ENCODE data around the gene GALNT3.

The GALNT3 gene

GRCh38 chr2:165746501-165746900 lies 47.5 kb downstream of the GALNT3 start:
- DNase-seq (no peak), ATAC-seq (ENCODE audit: insufficient read depth, low read depth) (no peak)
- Histone ChIP-seq H3K4me1 (ENCODE audit: insufficient read depth, low read length) (no peaks in the 10 kb centered on the region), H3K79me2 (ENCODE audit: insufficient read depth, low read length) (no peaks in the 10 kb centered on the region), H3K9me3 (ENCODE audit: insufficient read depth, low read length, severe bottlenecking) (no peaks in the 10 kb centered on the region), H3K9ac (ENCODE audit: low read depth, low read length) (no peak overlapping the region), H2AFZ (ENCODE audit: low read depth, low read length) (no peak overlapping the region), H4K20me1 (ENCODE audit: insufficient read depth, low read length) (no peaks in the 10 kb centered on the region), H3K27ac (ENCODE audit: low read length) (no peak overlapping the region), H3K4me3 (ENCODE audit: low read depth in 1 of 2, low read length in 2 of 2) (no peak overlapping the region), H3K4me2 (ENCODE audit: insufficient read depth, low read length) (no peak overlapping the region), H3K27me3 (ENCODE audit: insufficient read depth, low read length, poor library complexity) (no peaks in the 10 kb centered on the region), H3K36me3 (ENCODE audit: insufficient read depth, low read length) (no peaks in the 10 kb centered on the region)
- TF ChIP-seq, protein P1, sequence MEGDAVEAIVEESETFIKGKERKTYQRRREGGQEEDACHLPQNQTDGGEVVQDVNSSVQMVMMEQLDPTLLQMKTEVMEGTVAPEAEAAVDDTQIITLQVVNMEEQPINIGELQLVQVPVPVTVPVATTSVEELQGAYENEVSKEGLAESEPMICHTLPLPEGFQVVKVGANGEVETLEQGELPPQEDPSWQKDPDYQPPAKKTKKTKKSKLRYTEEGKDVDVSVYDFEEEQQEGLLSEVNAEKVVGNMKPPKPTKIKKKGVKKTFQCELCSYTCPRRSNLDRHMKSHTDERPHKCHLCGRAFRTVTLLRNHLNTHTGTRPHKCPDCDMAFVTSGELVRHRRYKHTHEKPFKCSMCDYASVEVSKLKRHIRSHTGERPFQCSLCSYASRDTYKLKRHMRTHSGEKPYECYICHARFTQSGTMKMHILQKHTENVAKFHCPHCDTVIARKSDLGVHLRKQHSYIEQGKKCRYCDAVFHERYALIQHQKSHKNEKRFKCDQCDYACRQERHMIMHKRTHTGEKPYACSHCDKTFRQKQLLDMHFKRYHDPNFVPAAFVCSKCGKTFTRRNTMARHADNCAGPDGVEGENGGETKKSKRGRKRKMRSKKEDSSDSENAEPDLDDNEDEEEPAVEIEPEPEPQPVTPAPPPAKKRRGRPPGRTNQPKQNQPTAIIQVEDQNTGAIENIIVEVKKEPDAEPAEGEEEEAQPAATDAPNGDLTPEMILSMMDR (IDR thresholded peaks at IDR 0.05; ENCODE audit: borderline replicate concordance, extremely low read depth, low read length, poor library complexity, severe bottlenecking): no peak
- no peak for TF ChIP-seq EZH2 (IDR thresholded peaks at IDR 0.05; ENCODE audit: borderline replicate concordance, low read depth, low read length, severe bottlenecking)

DNA sequence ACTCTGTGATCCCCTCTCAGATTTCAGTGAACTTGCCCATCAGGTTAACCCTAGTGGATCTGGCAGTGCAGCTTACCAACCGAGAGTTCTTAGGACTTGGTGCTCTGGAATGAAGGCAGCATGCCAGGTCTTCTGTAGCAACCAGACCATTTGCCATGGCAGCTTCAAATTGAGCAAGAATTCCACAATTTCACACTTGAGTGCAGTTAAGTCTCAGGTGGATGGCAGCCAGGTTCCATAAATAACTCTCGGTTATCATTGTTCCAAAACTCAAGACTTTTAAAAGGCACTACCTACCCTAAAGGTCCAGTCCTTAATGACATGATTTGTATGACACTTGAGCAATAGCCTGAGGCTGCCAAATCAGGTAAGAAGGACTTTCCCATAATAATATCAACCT lies 48.1 kb downstream of the GALNT3 start:
- H2AFZ ChIP-seq (ENCODE audit: low read depth, low read length): no peak overlapping the region
- no peaks in the 10 kb centered on the region for H3K9me3 ChIP-seq (ENCODE audit: insufficient read depth, low read length, severe bottlenecking)
- H3K4me2 ChIP-seq (ENCODE audit: insufficient read depth, low read length): no peak overlapping the region
- no peak for DNase-seq
- TF ChIP-seq EZH2 (IDR thresholded peaks at IDR 0.05; ENCODE audit: borderline replicate concordance, low read depth, low read length, severe bottlenecking): no peak
- TF ChIP-seq, protein P1 (IDR thresholded peaks at IDR 0.05; ENCODE audit: borderline replicate concordance, extremely low read depth, low read length, poor library complexity, severe bottlenecking): no peak
- no peak overlapping the region for H3K9ac ChIP-seq (ENCODE audit: low read depth, low read length)
- no peaks in the 10 kb centered on the region for H4K20me1 ChIP-seq (ENCODE audit: insufficient read depth, low read length)
- H3K4me1 ChIP-seq (ENCODE audit: insufficient read depth, low read length): no peaks in the 10 kb centered on the region
- H3K36me3 ChIP-seq (ENCODE audit: insufficient read depth, low read length): no peaks in the 10 kb centered on the region
- H3K4me3 ChIP-seq (ENCODE audit: low read depth in 1 of 2, low read length in 2 of 2): no peak overlapping the region
- ATAC-seq (ENCODE audit: insufficient read depth, low read depth): no peak
- no peak overlapping the region for H3K27ac ChIP-seq (ENCODE audit: low read length)
- H3K27me3 ChIP-seq (ENCODE audit: insufficient read depth, low read length, poor library complexity): no peaks in the 10 kb centered on the region
- no peaks in the 10 kb centered on the region for H3K79me2 ChIP-seq (ENCODE audit: insufficient read depth, low read length)

DNA sequence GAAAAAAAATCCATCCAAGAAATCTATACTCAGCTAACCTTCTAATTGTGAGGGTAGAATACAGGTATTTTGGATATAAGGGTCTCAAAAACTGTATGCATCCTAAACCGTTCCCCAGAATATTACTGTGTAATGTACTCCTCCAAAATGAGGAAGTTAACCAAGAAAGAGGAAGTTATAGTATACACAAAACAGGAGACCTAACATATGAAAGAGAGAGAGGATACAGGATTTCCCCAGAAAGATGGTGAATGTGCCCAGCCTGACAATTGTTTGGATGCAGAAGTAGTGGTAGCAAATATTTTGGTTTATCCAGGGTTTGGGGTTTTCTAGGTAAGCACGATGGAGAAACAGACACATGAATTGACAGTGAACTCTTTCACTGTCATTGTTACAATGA lies 50.6 kb downstream of the GALNT3 start:
- Histone ChIP-seq H4K20me1 (ENCODE audit: insufficient read depth, low read length) (no peaks in the 10 kb centered on the region), H3K4me3 (ENCODE audit: low read depth in 1 of 2, low read length in 2 of 2) (no peak overlapping the region), H3K4me1 (ENCODE audit: insufficient read depth, low read length) (no peaks in the 10 kb centered on the region), H3K27me3 (ENCODE audit: insufficient read depth, low read length, poor library complexity) (no peaks in the 10 kb centered on the region), H3K9me3 (ENCODE audit: insufficient read depth, low read length, severe bottlenecking) (no peaks in the 10 kb centered on the region), H3K4me2 (ENCODE audit: insufficient read depth, low read length) (no peak overlapping the region), H2AFZ (ENCODE audit: low read depth, low read length) (no peak overlapping the region), H3K9ac (ENCODE audit: low read depth, low read length) (no peak overlapping the region), H3K79me2 (ENCODE audit: insufficient read depth, low read length) (no peaks in the 10 kb centered on the region), H3K27ac (ENCODE audit: low read length) (no peak overlapping the region), H3K36me3 (ENCODE audit: insufficient read depth, low read length) (no peaks in the 10 kb centered on the region)
- DNase-seq (no peak), ATAC-seq (ENCODE audit: insufficient read depth, low read depth) (no peak)
- TF ChIP-seq, protein P1 (IDR thresholded peaks at IDR 0.05; ENCODE audit: borderline replicate concordance, extremely low read depth, low read length, poor library complexity, severe bottlenecking): no peak
- TF ChIP-seq EZH2 (IDR thresholded peaks at IDR 0.05; ENCODE audit: borderline replicate concordance, low read depth, low read length, severe bottlenecking): no peak

- H3K27ac ChIP-seq (ENCODE audit: low read length): no peak overlapping the region
- H2AFZ ChIP-seq (ENCODE audit: low read depth, low read length): no peak overlapping the region
- ATAC-seq (ENCODE audit: insufficient read depth, low read depth) (no peak), DNase-seq (no peak)
- no peak overlapping the region for H3K4me3 ChIP-seq (ENCODE audit: low read depth in 1 of 2, low read length in 2 of 2)
- H3K4me1 ChIP-seq (ENCODE audit: insufficient read depth, low read length): no peaks in the 10 kb centered on the region
- no peaks in the 10 kb centered on the region for H3K36me3 ChIP-seq (ENCODE audit: insufficient read depth, low read length)
- H3K9me3 ChIP-seq (ENCODE audit: insufficient read depth, low read length, severe bottlenecking): no peaks in the 10 kb centered on the region
- H3K4me2 ChIP-seq (ENCODE audit: insufficient read depth, low read length): no peak overlapping the region
- no peaks in the 10 kb centered on the region for H4K20me1 ChIP-seq (ENCODE audit: insufficient read depth, low read length)
- no peak overlapping the region for H3K9ac ChIP-seq (ENCODE audit: low read depth, low read length)
- H3K79me2 ChIP-seq (ENCODE audit: insufficient read depth, low read length): no peaks in the 10 kb centered on the region
- TF ChIP-seq, protein P1 (IDR thresholded peaks at IDR 0.05; ENCODE audit: borderline replicate concordance, extremely low read depth, low read length, poor library complexity, severe bottlenecking): no peak
- TF ChIP-seq EZH2 (IDR thresholded peaks at IDR 0.05; ENCODE audit: borderline replicate concordance, low read depth, low read length, severe bottlenecking): no peak
- H3K27me3 ChIP-seq (ENCODE audit: insufficient read depth, low read length, poor library complexity): no peaks in the 10 kb centered on the region
Measured at GRCh38 chr2:165725421-165725820, 68.6 kb downstream of the GALNT3 start.

Measured in DND-41 (cell line).